Small intestine (tissue), 16 donors: ENCODE results near the gene ZNF264. TPM values are rescaled to one million over a fixed set of nuclear protein-coding genes. Genes with fewer than 3 reads are reported as not detected.

Experiments
- DNase-seq, 2 donors: peaks; one replicate each; pipeline versions ENCODE4 v3.0.0 to v3.0.0-alpha.2; 2013
- FAIRE-seq: peaks from 2 replicates; lab custom pipeline; 2012; peaks lifted over from hg19 to GRCh38; lab: Jason Lieb, UNC
- H3K27ac ChIP-seq, 3 donors: one replicate each; pipeline ENCODE4 v1.5.1; 2013; ENCODE audit warnings: low read length in 2 of 3, mild to moderate bottlenecking in 2 of 3, control low read depth in 1 of 3, inconsistent platforms in 1 of 3, low read depth in 1 of 3, moderate library complexity in 1 of 3
- H3K27me3 ChIP-seq, 3 donors: one replicate each; pipeline ENCODE4 v1.6.1; 2013; ENCODE audit warnings: low read length in 3 of 3, inconsistent platforms in 1 of 3; ENCODE audit not compliant: control insufficient read depth in 3 of 3, insufficient read depth in 3 of 3
- H3K36me3 ChIP-seq, 3 donors: one replicate each; pipeline ENCODE4 v1.6.1; 2013; ENCODE audit warnings: low read length in 3 of 3, inconsistent platforms in 1 of 3, low read depth in 1 of 3, mild to moderate bottlenecking in 1 of 3, moderate library complexity in 1 of 3; ENCODE audit not compliant: control insufficient read depth in 3 of 3, insufficient read depth in 2 of 3
- H3K4me1 ChIP-seq, 3 donors: one replicate each; pipeline ENCODE4 v1.6.1; 2013; ENCODE audit warnings: low read length in 2 of 3, inconsistent platforms in 1 of 3, low read depth in 1 of 3, mild to moderate bottlenecking in 1 of 3, moderate library complexity in 1 of 3; ENCODE audit not compliant: control insufficient read depth in 3 of 3, insufficient read depth in 2 of 3
- H3K4me3 ChIP-seq, 3 donors: one replicate each; pipeline ENCODE4 v1.5.1; 2013; ENCODE audit warnings: low read length in 3 of 3, control low read depth in 1 of 3, inconsistent platforms in 1 of 3, low read depth in 1 of 3, mild to moderate bottlenecking in 1 of 3, moderate library complexity in 1 of 3
- H3K9me3 ChIP-seq, 2 donors: one replicate each; pipeline ENCODE4 v1.6.1; 2013; ENCODE audit warnings: low read depth in 1 of 2, low read length in 1 of 2; ENCODE audit not compliant: control insufficient read depth in 2 of 2, insufficient read depth in 1 of 2
- WGBS, 3 donors: extraction: QIAGEN DNeasy Blood & Tissue Kit; methylation state at CpG; one replicate each; pipeline ENCODE4 v1.1.7; 2013; 5-methylcytosine and 5-hydroxymethylcytosine counted together
- long read RNA-seq, 10 donors: transcript quantifications; one replicate each; lab custom pipeline, GENCODE V29; 2026
- polyA plus RNA-seq, 4 donors: library from polyadenylated mRNA; stranded (reverse) in 3 of 4; unstranded in 1 of 4; fragments of 200-250 nt in 3 of 4; fragments of 120-200 nt in 1 of 4; gene quantifications; one replicate each; pipeline versions ENCODE4 v1.2.1 to v1.2.3, GENCODE V29; 2013
- donor health status: healthy with polysubstance abuse.
- donor health status: control.
- donor health status: control.
- donor health status: Bipolar disorder and iron deficiency.
- donor health status: healthy.

The ZNF264 gene
- 10 to 100 TPM in 1 of 4 donors, 1 to 10 TPM in 3; 1.3 to 15.7 (median 4.1) TPM for polyA plus RNA-seq
- long read RNA-seq, donor 1 = 0 reads
- long read RNA-seq, donor 2, full-length matches to known transcripts = 1 of 1 reads
- long read RNA-seq, donor 2, partial matches to known transcripts = 0 of 1 reads
- long read RNA-seq, donor 2, other reads (novel, unspliced or antisense) = 0 of 1 reads
- long read RNA-seq, donor 3, full-length matches to known transcripts = 5 of 5 reads
- long read RNA-seq, donor 3, partial matches to known transcripts = 0 of 5 reads
- long read RNA-seq, donor 3, other reads (novel, unspliced or antisense) = 0 of 5 reads
- long read RNA-seq, donor 4 = 0 reads
- long read RNA-seq, donor 5, full-length matches to known transcripts = 2 of 2 reads
- long read RNA-seq, donor 5, partial matches to known transcripts = 0 of 2 reads
- long read RNA-seq, donor 5, other reads (novel, unspliced or antisense) = 0 of 2 reads
- long read RNA-seq, donor 6, full-length matches to known transcripts = 3 of 8 reads
- long read RNA-seq, donor 6, partial matches to known transcripts = 5 of 8 reads
- long read RNA-seq, donor 6, other reads (novel, unspliced or antisense) = 0 of 8 reads
- long read RNA-seq, donor 7, full-length matches to known transcripts = 2 of 2 reads
- long read RNA-seq, donor 7, partial matches to known transcripts = 0 of 2 reads
- long read RNA-seq, donor 7, other reads (novel, unspliced or antisense) = 0 of 2 reads
- long read RNA-seq, donor 8 = 0 reads
- long read RNA-seq, donor 9 = 0 reads
- long read RNA-seq, donor 10, full-length matches to known transcripts = 2 of 2 reads
- long read RNA-seq, donor 10, partial matches to known transcripts = 0 of 2 reads
- long read RNA-seq, donor 10, other reads (novel, unspliced or antisense) = 0 of 2 reads

DNA sequence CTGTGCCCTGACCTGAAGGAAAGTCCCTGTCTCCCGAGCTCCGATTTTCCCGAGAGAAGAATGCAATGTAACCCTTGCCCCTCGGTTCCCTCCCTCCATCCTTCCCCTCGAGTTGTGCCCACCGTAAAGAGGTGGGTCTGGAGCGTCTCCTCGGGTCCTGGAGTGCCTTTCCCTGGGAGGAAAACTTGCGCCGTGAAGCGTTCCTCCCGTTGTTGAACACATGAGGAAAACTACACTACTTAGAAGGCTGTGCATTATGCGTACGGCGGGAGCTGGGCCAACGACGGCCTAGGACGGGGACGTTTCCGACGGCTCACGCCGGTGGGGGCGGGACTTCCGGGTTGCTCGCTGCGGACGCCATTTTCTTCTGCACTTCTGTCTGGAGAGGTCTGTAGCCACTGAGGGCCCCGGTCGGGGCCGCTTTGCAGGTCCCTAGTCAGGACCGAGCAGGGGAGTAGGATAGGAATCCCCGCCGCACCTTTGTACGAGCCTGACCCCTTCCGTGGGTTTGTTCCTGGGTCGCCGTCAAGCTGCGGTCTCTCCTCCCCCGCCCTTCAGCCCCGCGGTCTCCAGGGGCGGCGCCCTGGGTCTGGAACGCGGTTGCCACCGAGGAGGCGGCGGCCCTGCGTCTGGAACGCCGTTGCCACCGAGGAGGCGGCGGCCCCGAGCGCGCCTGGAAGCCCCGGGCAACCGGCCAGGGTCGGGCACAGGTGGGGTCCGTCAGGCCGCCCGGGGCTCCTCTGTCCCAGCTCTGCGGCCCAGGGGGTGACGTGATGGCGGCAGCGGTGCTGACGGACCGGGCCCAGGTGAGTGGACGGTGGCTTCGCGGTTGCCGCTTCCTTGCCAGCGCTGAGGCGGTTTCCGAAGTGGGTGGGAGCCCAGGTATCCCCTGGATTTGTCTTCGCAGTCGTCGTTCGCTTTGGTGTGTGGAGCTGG, at the start of gene ZNF264:
Gene ZNF264, plus strand, starts transcription at position 360 of the 936 bp plus-strand sequence. Its CDS starts 414 bp downstream, at position 774.
- H3K4me1 ChIP-seq = peaks cover 0 to 4% (median 2%) of the 10 kb centered on the region in 3 donors
- FAIRE-seq = no peak

DNA sequence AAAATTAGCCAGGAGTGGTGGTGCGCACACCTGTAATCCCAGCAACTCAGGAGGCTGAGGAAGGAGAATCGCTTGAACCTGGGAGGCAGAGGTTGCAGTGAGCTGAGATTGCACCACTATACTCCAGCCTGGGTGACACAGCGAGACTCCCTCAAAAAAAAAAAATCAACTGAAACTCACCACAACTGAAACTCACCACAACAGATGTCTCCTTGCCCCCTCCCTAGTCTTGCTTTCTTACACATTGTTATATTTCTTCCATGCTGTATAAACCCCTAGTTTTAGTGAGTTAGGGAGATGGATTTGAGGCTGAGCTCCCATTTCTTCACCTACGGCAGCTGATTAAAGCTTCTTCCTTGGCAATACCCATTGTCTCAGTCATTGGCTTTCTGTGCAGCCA, 49.6 kb upstream of the ZNF264 start:
- 94 to 95% (median 94%) methylated on average over 4 of the region's 4 CpGs for WGBS, 3 donors
- no peak overlapping the region for H3K4me3 ChIP-seq
- no peaks in the 10 kb centered on the region for H3K36me3 ChIP-seq
- no peak overlapping the region for H3K27ac ChIP-seq
- FAIRE-seq (no peak), DNase-seq (no peak)
- no peaks in the 10 kb centered on the region for H3K4me1 ChIP-seq
- H3K9me3 ChIP-seq = no peaks in the 10 kb centered on the region
- no peaks in the 10 kb centered on the region for H3K27me3 ChIP-seq

More for the DNA sequence above, at the start of gene ZNF264:
- Histone ChIP-seq H3K36me3 (peaks cover 5 to 24% (median 7%) of the 10 kb centered on the region in 3 donors), H3K4me3 (peak within 1 kb of the TSS; percentile 77 to 97 (median 86)), H3K27ac (peak within 1 kb of the TSS; percentile 77 to 86 (median 78)), H3K9me3 (peaks cover 0 to 21% of the 10 kb centered on the region in 2 donors), H3K27me3 (peaks cover 0 to 3% (median 0%) of the 10 kb centered on the region in 3 donors)
- peak; percentile 87 to 95 for DNase-seq
- WGBS, 3 donors = 1 to 4% (median 3%) methylated on average over 78 to 81 of the region's 81 CpGs

DNA sequence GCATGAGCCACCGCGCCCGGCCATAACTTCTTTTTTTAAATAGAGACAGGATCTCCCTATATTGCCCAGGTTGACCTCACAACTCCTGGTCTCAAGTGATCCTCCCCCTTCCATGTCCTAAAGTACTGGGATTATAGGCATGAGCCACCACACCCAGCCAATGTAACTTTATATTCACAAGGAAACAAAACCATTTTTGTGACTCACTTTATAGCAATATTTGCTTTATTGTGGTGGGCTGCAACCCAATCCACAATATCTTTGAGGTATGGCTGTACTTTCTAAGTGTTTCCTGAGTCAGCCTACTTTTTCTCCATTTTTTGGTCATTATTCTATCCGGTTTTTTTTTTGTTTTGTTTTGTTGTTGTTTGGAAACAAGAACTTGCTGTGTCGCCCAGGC, 38.4 kb upstream of the ZNF264 start:
- Histone ChIP-seq H3K4me1 (no peaks in the 10 kb centered on the region), H3K9me3 (peaks cover 0 to 3% of the 10 kb centered on the region in 2 donors), H3K36me3 (no peaks in the 10 kb centered on the region), H3K27me3 (no peaks in the 10 kb centered on the region), H3K4me3 (no peak overlapping the region), H3K27ac (no peak overlapping the region)
- no peak for FAIRE-seq
- 77 to 85% (median 83%) methylated on average over 5 of the region's 5 CpGs for WGBS, 3 donors
- no peak for DNase-seq

DNA sequence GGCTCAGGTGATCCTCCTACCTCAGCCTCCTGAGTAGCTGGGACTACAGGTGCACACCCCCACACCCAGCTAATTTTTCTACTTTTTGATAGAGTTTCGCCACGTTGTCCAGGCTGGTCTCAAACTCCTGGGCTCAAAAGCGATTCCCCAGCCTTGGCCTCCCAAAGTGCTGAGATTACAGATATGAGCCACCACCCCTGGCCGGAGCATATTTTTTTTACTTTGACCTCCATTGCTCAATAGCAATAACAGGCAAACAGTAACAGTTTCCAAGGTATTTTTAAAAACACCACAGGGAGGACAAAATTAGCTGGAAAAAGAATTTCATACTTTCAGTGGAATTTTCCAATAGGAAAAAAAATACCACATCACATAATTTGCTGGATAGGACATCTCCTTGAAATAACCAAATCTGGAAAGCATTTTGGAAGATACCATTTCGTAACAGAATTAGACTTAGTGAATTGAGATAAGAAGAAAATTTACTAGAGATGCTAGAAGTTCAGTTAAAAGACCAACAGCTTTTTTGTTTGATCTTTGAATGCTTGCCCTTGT, 29.2 kb upstream of the ZNF264 start:
- Histone ChIP-seq H3K27ac (no peak overlapping the region), H3K4me3 (no peak overlapping the region), H3K9me3 (peaks cover 0 to 2% of the 10 kb centered on the region in 2 donors), H3K27me3 (no peaks in the 10 kb centered on the region), H3K36me3 (no peaks in the 10 kb centered on the region), H3K4me1 (no peaks in the 10 kb centered on the region)
- 80 to 82% (median 80%) methylated on average over 5 of the region's 5 CpGs for WGBS, 3 donors
- DNase-seq (no peak), FAIRE-seq (no peak)

DNA sequence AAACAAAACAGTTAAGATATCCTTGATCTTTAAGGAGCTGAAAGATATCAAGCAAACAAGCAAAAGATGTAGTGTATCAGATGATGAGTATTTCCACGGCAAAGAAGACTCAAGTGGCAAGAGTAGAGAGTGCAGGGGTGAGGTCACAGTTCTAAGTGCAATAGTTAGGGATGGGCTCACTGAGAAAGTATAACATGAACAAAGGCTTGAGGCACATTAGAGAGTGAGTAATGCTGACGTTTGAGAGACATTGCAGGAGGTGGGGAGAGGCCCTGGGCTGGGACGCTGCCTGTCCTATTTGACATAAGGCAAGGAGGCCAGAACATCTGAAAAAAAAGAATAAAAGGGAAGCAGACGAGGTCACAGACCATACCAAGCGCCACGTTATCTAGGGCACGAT, 25.5 kb upstream of the ZNF264 start:
- Histone ChIP-seq H3K4me1 (no peaks in the 10 kb centered on the region), H3K27me3 (no peaks in the 10 kb centered on the region), H3K9me3 (peaks cover 0 to 2% of the 10 kb centered on the region in 2 donors), H3K36me3 (no peaks in the 10 kb centered on the region), H3K4me3 (no peak overlapping the region), H3K27ac (no peak overlapping the region)
- no peak for DNase-seq
- 69 to 72% (median 70%) methylated on average over 7 of the region's 7 CpGs for WGBS, 3 donors
- no peak for FAIRE-seq

DNA sequence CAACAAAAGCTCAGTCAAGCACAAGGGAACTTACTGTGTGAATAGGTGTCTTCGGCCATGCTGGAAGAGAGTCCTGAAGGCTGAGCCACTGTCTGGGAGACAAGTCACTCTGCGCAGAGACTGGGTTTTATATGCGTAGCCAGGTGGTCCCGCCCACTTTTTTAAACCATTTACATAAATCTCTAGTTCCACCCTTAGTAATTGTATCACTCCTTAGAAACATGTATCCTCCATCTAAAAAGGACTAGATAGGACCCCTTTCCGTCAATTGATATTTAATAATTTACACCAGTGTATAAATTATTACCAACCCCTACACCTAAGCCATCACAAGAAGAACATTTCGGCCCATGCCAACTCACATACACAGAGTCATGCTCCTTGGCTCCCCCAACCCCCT, 23.9 kb upstream of the ZNF264 start, which contains the start of gene DUXA:
Gene DUXA, minus strand, starts transcription at position 101 of the 400 bp plus-strand sequence. Its CDS starts 42 bp downstream, at position 59.
- Histone ChIP-seq H3K27ac (no peak within 1 kb of the TSS), H3K9me3 (peaks cover 0 to 2% of the 10 kb centered on the region in 2 donors), H3K4me3 (no peak within 1 kb of the TSS), H3K36me3 (no peaks in the 10 kb centered on the region), H3K4me1 (no peaks in the 10 kb centered on the region), H3K27me3 (no peaks in the 10 kb centered on the region)
- WGBS, 3 donors = 85 to 88% (median 87%) methylated on average over 6 of the region's 6 CpGs
- DNase-seq = no peak
- FAIRE-seq = no peak

DNA sequence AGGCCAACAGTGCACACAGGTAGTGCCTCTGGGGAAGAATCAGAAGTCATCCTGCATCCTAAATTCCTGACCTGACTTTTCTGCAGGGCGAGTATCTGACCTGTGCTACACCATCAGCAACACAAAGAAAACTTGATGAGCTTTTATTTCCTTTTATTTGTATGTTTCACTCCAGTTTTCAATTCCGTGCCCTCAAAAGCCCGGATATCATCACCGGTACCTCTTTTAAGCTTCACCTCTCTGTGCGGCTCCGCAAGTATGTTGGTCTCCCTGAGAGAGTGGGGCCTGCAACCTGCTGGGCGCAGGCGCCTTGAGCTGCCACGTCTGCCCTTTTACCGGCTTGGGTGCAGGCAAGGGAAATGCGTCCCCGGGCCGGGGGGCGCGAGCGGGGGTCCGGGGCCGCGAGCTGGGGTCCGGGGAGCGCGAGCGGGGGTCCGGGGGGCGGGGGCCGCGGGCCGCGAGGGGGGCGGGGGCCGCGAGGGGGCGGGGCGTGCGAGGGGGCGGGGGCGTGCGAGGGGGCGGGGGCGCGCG, 19.7 kb upstream of the ZNF264 start:
- FAIRE-seq = no peak
- Histone ChIP-seq H3K27ac (peak overlapping the region in 2 of 3 donors; percentile 1 to 40), H3K4me3 (peak overlapping the region in 1 of 3 donors; percentile 52)

More for the DNA sequence above, 19.7 kb upstream of the ZNF264 start:
- Histone ChIP-seq H3K36me3 (no peaks in the 10 kb centered on the region), H3K27me3 (no peaks in the 10 kb centered on the region), H3K4me1 (no peaks in the 10 kb centered on the region), H3K9me3 (peaks cover 0 to 5% of the 10 kb centered on the region in 2 donors)
- WGBS, 3 donors = 4 to 24% (median 21%) methylated on average over 17 to 35 of the region's 42 CpGs
- DNase-seq = peak in 1 of 2 donors; percentile 74
